Right hindlimb (tissue), 1 donor: ENCODE results near the gene FBLN1.
A peak's percentile ranks its signal among the peaks of the same experiment; 100 is the strongest.
"Not testable (repeated sequence)": the region's sequence is repeated elsewhere in the genome, so short reads cannot be mapped to it uniquely, and the experiment has no call there.

ENCODE experiments used
- DNase-seq: peaks from one replicate; pipeline ENCODE4 v3.0.0-alpha.2; 2018

Gene FBLN1

GRCh38 chr22:45477366-45478107 is 25.1 kb upstream of the FBLN1 start:
- DNase-seq: no peak

- DNase-seq: peak; percentile 61
Measured at GRCh38 chr22:45478108-45478771, 24.4 kb upstream of the FBLN1 start.

GRCh38 chr22:45480717-45481116 is 22.0 kb upstream of the FBLN1 start:
- no peak for DNase-seq

- no peak for DNase-seq
Measured at GRCh38 chr22:45481661-45482060, 21.0 kb upstream of the FBLN1 start.

- DNase-seq: no peak
Measured at GRCh38 chr22:45482169-45482568, 20.5 kb upstream of the FBLN1 start.

GRCh38 chr22:45483319-45483718 is 19.4 kb upstream of the FBLN1 start:
- DNase-seq: no peak

GRCh38 chr22:45483918-45484499 is 18.7 kb upstream of the FBLN1 start:
- no peak for DNase-seq

GRCh38 chr22:45484742-45485141 is 17.9 kb upstream of the FBLN1 start:
- no peak for DNase-seq

- DNase-seq: no peak
Measured at GRCh38 chr22:45485261-45485660, 17.4 kb upstream of the FBLN1 start.

GRCh38 chr22:45488764-45489370 is 13.8 kb upstream of the FBLN1 start:
- DNase-seq: no peak

GRCh38 chr22:45490836-45491235 is 11.8 kb upstream of the FBLN1 start:
- no peak for DNase-seq

GRCh38 chr22:45491841-45492240 is 10.8 kb upstream of the FBLN1 start:
- DNase-seq: no peak

GRCh38 chr22:45493286-45493771 is 9.4 kb upstream of the FBLN1 start:
- DNase-seq: no peak

GRCh38 chr22:45494306-45494705 is 8.4 kb upstream of the FBLN1 start:
- not testable (repeated sequence) for DNase-seq

GRCh38 chr22:45495616-45496015 is 7.1 kb upstream of the FBLN1 start:
- not testable (repeated sequence) for DNase-seq

GRCh38 chr22:45496451-45496941 is 6.2 kb upstream of the FBLN1 start:
- no peak for DNase-seq

- DNase-seq: no peak
Measured at GRCh38 chr22:45497351-45498145, 5.1 kb upstream of the FBLN1 start.

- DNase-seq: no peak
Measured at GRCh38 chr22:45499746-45500145, 2.9 kb upstream of the FBLN1 start.

GRCh38 chr22:45503050-45503815 is 550 bp downstream of the FBLN1 start:
- DNase-seq: no peak

GRCh38 chr22:45503816-45504372 is 1.2 kb downstream of the FBLN1 start:
- no peak for DNase-seq
